ENCODE results near the gene SLF1. TPM values are rescaled to one million over a fixed set of nuclear protein-coding genes. Genes with fewer than 3 reads are reported as not detected.

Gene SLF1
- total RNA-seq, 1 experiment from 2014 or later: 7.9 TPM

DNA sequence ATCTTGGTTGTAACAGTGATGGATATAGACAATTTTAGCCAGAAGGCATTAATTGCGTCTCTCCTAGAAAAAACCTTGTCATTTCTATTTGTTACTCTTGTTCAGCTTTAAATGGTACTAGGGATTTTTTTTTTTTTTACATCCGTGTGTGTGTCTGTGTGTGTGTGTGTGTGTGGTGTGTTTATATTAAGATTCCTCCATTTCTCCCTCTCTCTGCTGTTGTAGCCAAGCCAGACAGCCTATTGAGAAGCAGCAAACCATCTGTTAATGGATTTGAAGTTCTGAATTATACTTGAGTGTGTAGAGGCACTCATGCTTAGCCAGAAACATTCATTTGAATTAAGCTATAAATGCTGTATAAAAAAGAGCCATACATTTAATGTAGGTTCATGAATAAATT is 72.3 kb downstream of the SLF1 start:
- ChIA-PET CTCF (no interaction called here), POLR2A (no interaction called here)
- no peaks in the 10 kb centered on the region for H3K9me3 ChIP-seq
- H3K4me3 Mint-ChIP-seq (ENCODE audit: unreplicated experiment): no peak overlapping the region
- no peaks in the 10 kb centered on the region for H3K27me3 Mint-ChIP-seq (ENCODE audit: insufficient read depth, unreplicated experiment)
- peaks cover 13% of the 10 kb centered on the region for H3K36me3 Mint-ChIP-seq (ENCODE audit: insufficient read depth, unreplicated experiment)
- no peaks in the 10 kb centered on the region for H3K27me3 ChIP-seq (replicated peaks; ENCODE audit: control insufficient read depth, insufficient read depth, low read length)
- H3K27ac Mint-ChIP-seq (ENCODE audit: unreplicated experiment): no peak overlapping the region
- no peak overlapping the region for H3K4me3 ChIP-seq (ENCODE audit: low read depth, low read length)
- no TSS peak for BruUV-seq (replicated peaks)
- TF ChIP-seq, protein P1, sequence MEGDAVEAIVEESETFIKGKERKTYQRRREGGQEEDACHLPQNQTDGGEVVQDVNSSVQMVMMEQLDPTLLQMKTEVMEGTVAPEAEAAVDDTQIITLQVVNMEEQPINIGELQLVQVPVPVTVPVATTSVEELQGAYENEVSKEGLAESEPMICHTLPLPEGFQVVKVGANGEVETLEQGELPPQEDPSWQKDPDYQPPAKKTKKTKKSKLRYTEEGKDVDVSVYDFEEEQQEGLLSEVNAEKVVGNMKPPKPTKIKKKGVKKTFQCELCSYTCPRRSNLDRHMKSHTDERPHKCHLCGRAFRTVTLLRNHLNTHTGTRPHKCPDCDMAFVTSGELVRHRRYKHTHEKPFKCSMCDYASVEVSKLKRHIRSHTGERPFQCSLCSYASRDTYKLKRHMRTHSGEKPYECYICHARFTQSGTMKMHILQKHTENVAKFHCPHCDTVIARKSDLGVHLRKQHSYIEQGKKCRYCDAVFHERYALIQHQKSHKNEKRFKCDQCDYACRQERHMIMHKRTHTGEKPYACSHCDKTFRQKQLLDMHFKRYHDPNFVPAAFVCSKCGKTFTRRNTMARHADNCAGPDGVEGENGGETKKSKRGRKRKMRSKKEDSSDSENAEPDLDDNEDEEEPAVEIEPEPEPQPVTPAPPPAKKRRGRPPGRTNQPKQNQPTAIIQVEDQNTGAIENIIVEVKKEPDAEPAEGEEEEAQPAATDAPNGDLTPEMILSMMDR (IDR thresholded peaks at IDR 0.05; ENCODE audit: insufficient read depth in 1 of 2, low read depth in 1 of 2, low read length in 1 of 2, severe bottlenecking in 1 of 2, unreplicated experiment in 1 of 2): no peak
- H3K9me3 Mint-ChIP-seq (ENCODE audit: unreplicated experiment): no peaks in the 10 kb centered on the region
- DNase-seq: no peak
- H3K4me1 Mint-ChIP-seq (ENCODE audit: low read depth, unreplicated experiment): no peaks in the 10 kb centered on the region
- no peaks in the 10 kb centered on the region; the same call in none of the 2 replicates for H3K36me3 ChIP-seq (ENCODE audit: control insufficient read depth, insufficient read depth, low read length)
- intact Hi-C loops (cut with micrococcal nuclease; ENCODE audit: unreplicated experiment): no loop called here
- H3K4me1 ChIP-seq: no peaks in the 10 kb centered on the region

DNA sequence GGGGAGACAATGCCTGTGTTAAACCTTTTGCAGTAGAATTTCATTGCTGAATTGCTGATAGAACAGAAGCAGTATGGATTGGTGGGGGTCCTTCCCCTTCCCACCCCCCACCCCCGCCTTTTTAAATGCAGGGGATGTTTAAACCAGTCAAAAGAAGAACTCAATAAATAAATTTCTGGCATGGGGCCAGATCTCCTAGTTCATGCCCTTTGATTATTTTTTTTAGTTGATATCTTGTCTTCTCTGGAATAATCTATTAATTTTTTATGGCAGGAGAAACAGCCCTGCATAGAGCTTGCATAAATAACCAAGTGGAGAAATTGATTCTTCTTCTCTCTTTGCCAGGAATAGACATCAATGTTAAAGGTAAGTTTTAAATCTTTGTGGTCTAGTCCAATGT is 72.8 kb downstream of the SLF1 start:
- H3K4me3 ChIP-seq (ENCODE audit: low read depth, low read length): no peak overlapping the region
- Mint-ChIP-seq H3K9me3 (ENCODE audit: unreplicated experiment) (no peaks in the 10 kb centered on the region), H3K27ac (ENCODE audit: unreplicated experiment) (no peak overlapping the region), H3K4me1 (ENCODE audit: low read depth, unreplicated experiment) (no peaks in the 10 kb centered on the region), H3K36me3 (ENCODE audit: insufficient read depth, unreplicated experiment) (peaks cover 9% of the 10 kb centered on the region), H3K4me3 (ENCODE audit: unreplicated experiment) (no peak overlapping the region), H3K27me3 (ENCODE audit: insufficient read depth, unreplicated experiment) (no peaks in the 10 kb centered on the region)
- BruUV-seq (replicated peaks): no TSS peak
- H3K9me3 ChIP-seq: no peaks in the 10 kb centered on the region
- no peak for DNase-seq
- CTCF ChIA-PET: no interaction called here
- H3K36me3 ChIP-seq (ENCODE audit: control insufficient read depth, insufficient read depth, low read length): no peaks in the 10 kb centered on the region; the same call in none of the 2 replicates
- no peaks in the 10 kb centered on the region for H3K4me1 ChIP-seq
- H3K27me3 ChIP-seq (replicated peaks; ENCODE audit: control insufficient read depth, insufficient read depth, low read length): no peaks in the 10 kb centered on the region
- POLR2A ChIA-PET: no interaction called here
- intact Hi-C loops (cut with micrococcal nuclease; ENCODE audit: unreplicated experiment): no loop called here
- TF ChIP-seq, protein P1 (IDR thresholded peaks at IDR 0.05; ENCODE audit: insufficient read depth in 1 of 2, low read depth in 1 of 2, low read length in 1 of 2, severe bottlenecking in 1 of 2, unreplicated experiment in 1 of 2): no peak

DNA sequence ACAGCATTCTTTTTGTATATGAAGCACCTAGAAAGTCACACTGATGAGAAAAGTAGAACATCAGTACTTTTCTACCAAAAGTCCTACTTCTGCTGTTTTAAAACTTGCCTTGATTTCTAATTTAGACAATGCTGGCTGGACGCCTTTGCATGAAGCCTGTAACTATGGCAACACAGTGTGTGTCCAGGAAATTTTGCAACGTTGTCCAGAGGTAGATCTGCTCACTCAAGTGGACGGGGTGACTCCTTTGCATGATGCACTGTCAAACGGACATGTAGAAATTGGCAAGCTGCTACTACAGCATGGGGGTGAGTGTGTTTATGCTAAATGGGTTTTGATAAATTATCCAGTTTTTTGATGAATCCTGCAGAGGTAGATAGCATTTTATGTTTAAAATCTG is 73.5 kb downstream of the SLF1 start:
- Mint-ChIP-seq H3K27ac (ENCODE audit: unreplicated experiment) (no peak overlapping the region), H3K36me3 (ENCODE audit: insufficient read depth, unreplicated experiment) (peaks cover 9% of the 10 kb centered on the region), H3K4me3 (ENCODE audit: unreplicated experiment) (no peak overlapping the region), H3K27me3 (ENCODE audit: insufficient read depth, unreplicated experiment) (no peaks in the 10 kb centered on the region), H3K9me3 (ENCODE audit: unreplicated experiment) (no peaks in the 10 kb centered on the region), H3K4me1 (ENCODE audit: low read depth, unreplicated experiment) (no peaks in the 10 kb centered on the region)
- no peak for DNase-seq
- intact Hi-C loops (cut with micrococcal nuclease; ENCODE audit: unreplicated experiment): loop anchor here (2.0 kb wide), 2 partner anchors 47 to 73 kb away; partner anchors contain the start of genes KIAA0825 and SLF1
- H3K36me3 ChIP-seq (ENCODE audit: control insufficient read depth, insufficient read depth, low read length): no peaks in the 10 kb centered on the region; the same call in none of the 2 replicates
- H3K4me3 ChIP-seq (ENCODE audit: low read depth, low read length): no peak overlapping the region
- H3K4me1 ChIP-seq: no peaks in the 10 kb centered on the region
- no peaks in the 10 kb centered on the region for H3K9me3 ChIP-seq
- TF ChIP-seq, protein P1 (IDR thresholded peaks at IDR 0.05; ENCODE audit: insufficient read depth in 1 of 2, low read depth in 1 of 2, low read length in 1 of 2, severe bottlenecking in 1 of 2, unreplicated experiment in 1 of 2): no peak
- ChIA-PET CTCF (interaction anchor here (1.4 kb wide), 1 partner anchor 167 kb away, joined by 7 read pairs; no protein-coding TSS in a partner anchor), POLR2A (no interaction called here)
- no peaks in the 10 kb centered on the region for H3K27me3 ChIP-seq (replicated peaks; ENCODE audit: control insufficient read depth, insufficient read depth, low read length)
- BruUV-seq (replicated peaks): no TSS peak
